Kidney tubule cell (primary cell): ENCODE results near the gene PTPRCAP.
A peak's percentile ranks its signal among the peaks of the same experiment; 100 is the strongest.

Experiments
- DNase-seq: peaks from one replicate; pipeline ENCODE4 v3.0.0-alpha.2; 2018; ENCODE audit warnings: low spot score

PTPRCAP gene

GRCh38 chr11:67396259-67396581 lies 41.3 kb downstream of the PTPRCAP start:
- DNase-seq: no peak

- DNase-seq: no peak
These were observed 41.8 kb downstream of the PTPRCAP start for GRCh38 chr11:67395555-67396258.

DNA sequence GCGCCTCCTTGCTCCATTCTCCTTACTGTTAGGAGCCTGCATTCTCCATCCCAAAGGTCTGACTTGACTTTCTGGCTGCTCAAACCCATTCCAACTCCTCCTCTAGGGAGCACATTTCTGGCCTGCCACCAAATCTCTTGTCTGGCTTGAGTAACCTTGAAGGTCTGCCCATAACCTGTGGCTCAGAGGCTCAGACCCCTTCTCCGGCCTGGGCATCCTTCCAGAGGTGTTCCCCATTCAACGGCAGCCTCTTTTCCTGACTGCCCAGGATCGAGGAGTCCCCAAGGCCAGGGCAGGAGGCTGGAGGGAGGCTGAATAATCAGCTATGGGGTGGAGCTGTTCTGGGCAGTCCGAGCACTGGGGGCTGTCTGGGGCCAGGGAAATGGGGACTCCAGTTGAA lies 43.5 kb downstream of the PTPRCAP start:
- DNase-seq: no peak

GRCh38 chr11:67393437-67393836 lies 44.0 kb downstream of the PTPRCAP start:
- no peak for DNase-seq

DNA sequence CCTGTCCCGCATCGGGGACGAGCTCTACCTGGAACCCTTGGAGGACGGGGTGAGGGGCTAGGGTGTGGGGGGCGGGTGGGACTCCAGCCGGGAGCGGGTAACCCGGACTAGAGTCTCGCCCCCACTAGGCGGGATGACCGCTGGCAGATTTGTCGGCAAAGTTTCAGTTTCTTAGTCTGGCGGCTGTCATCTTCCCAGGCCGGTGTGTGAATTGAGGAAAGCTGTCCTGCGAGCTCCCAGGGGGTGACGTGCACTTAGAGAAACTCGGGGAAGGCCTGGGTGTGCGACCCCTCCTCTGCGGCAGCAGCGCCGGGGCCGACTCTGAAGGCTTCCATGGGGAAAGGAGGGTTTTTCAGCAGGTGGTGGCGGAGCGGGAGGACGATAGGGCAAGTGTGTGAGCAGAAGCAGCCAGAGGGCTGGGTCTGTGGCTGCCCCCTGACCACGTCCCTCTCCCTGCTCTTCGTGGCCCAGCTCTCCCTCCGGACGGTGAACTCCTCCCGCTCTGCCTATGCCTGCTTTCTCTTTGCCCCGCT lies 45.2 kb downstream of the PTPRCAP start:
- DNase-seq: no peak

DNA sequence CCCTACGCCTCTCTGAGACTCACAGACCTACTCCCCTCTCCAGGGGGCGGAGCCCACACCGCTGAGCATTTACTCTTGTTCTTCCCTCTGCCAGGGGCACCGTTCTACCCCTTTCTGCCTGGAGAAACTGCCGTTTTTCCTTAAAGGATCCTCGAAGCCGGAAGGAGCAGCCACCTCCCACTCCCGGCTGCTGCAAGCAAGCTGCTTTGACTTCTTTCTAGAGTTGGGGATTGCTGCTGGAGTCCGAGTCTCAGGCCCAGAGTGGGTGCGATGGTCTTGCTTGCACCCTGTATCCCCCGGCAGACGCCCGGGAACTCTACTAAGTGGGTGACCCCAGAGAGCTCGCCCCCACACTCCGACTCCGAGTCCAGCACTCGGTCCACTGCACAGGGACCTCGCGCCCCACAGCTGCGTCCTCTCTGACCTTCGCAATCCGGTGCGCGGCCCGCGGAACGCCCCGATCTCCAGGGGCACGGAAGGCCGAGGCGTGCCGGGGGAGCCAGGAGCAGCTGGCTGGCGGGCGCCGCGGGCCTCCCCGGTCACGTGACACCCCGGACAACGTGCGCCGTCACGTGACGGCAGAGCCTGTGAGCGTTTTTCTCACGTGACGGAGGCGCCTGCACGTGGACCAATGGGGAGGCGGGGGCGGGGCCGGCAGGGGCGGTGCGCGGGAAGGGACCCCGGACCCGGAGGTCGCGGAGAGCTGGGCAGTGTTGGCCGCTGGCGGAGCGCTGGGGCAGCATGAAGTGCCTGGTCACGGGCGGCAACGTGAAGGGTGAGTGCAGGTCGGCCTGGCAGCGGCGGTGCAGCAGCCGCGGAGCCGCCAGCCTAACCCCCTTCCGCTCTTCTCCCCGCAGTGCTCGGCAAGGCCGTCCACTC lies 45.9 kb downstream of the PTPRCAP start, which contains the start of gene RAD9A:
Gene RAD9A (plus strand): TSS at position 683 of the 879 bp plus-strand sequence. CDS start 59 bp downstream, at position 742.
- DNase-seq: peak; percentile 91

GRCh38 chr11:67390947-67391303 lies 46.6 kb downstream of the PTPRCAP start:
- no peak for DNase-seq

- peak; percentile 56 for DNase-seq
These were observed 48.0 kb downstream of the PTPRCAP start for GRCh38 chr11:67389477-67389876.

DNA sequence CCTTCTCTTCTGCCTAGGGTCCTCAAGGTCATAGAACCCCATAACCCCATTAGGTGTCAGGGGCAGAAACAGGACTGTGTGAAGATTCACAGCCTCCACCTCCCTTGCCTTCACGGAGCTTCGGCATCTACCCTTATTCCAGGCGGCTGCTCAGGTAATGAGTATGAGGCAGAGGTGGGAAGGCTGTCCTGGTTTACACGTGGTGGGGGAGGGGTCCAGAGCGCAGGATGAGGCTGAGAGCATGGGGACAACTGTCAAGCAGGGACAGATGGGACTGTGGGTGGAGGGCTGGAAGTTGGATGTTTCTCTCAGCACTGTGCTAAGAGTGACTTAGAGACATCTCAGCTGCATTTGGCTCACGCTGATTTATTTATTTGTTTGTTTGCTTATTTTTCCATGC lies 50.0 kb downstream of the PTPRCAP start:
- no peak for DNase-seq

GRCh38 chr11:67387069-67387468 lies 50.4 kb downstream of the PTPRCAP start:
- DNase-seq: no peak
